ENCODE results near the gene CLHC1. TPM values are rescaled to one million over a fixed set of nuclear protein-coding genes. Genes with fewer than 3 reads are reported as not detected.

CLHC1 gene
- total RNA-seq, 1 experiment from 2014 or later = 10.4 TPM

GRCh38 chr2:55138014-55138881 is 93.8 kb downstream of the CLHC1 start:
- CTCF ChIA-PET = no interaction called here
- peaks cover 10% of the 10 kb centered on the region for H3K36me3 Mint-ChIP-seq (ENCODE audit: insufficient read depth, unreplicated experiment)
- peak overlapping the region; percentile 29 for H3K27ac Mint-ChIP-seq (ENCODE audit: unreplicated experiment)
- peaks cover 60% of the 10 kb centered on the region for H3K4me1 Mint-ChIP-seq (ENCODE audit: low read depth, unreplicated experiment)
- no peaks in the 10 kb centered on the region for H3K9me3 Mint-ChIP-seq (ENCODE audit: low read depth, unreplicated experiment)
- no peaks in the 10 kb centered on the region for H3K27me3 Mint-ChIP-seq (ENCODE audit: unreplicated experiment)
- no peak for TF ChIP-seq CTCF (IDR thresholded peaks at IDR 0.05; ENCODE audit: unreplicated experiment)
- BruUV-seq (replicated peaks) = no TSS peak
- intact Hi-C loops (cut with micrococcal nuclease; ENCODE audit: unreplicated experiment) = no loop called here
- DNase-seq = no peak
- H3K4me3 Mint-ChIP-seq (ENCODE audit: low read depth, unreplicated experiment) = no peak overlapping the region

- no peak for DNase-seq
- TF ChIP-seq CTCF (IDR thresholded peaks at IDR 0.05; ENCODE audit: unreplicated experiment) = no peak
- CTCF ChIA-PET = interaction anchor here (1.1 kb wide), 1 partner anchor 19 kb away, joined by 5 read pairs; no protein-coding TSS in a partner anchor
- BruUV-seq (replicated peaks) = no TSS peak
- Mint-ChIP-seq H3K27ac (ENCODE audit: unreplicated experiment) (no peak overlapping the region), H3K36me3 (ENCODE audit: insufficient read depth, unreplicated experiment) (peaks cover 10% of the 10 kb centered on the region), H3K4me3 (ENCODE audit: low read depth, unreplicated experiment) (no peak overlapping the region), H3K27me3 (ENCODE audit: unreplicated experiment) (no peaks in the 10 kb centered on the region), H3K4me1 (ENCODE audit: low read depth, unreplicated experiment) (peaks cover 56% of the 10 kb centered on the region), H3K9me3 (ENCODE audit: low read depth, unreplicated experiment) (no peaks in the 10 kb centered on the region)
- intact Hi-C loops (cut with micrococcal nuclease; ENCODE audit: unreplicated experiment) = no loop called here
Observed at GRCh38 chr2:55137024-55137958, 94.8 kb downstream of the CLHC1 start.

GRCh38 chr2:55136138-55136541 is 96.0 kb downstream of the CLHC1 start:
- peak; percentile 12 for DNase-seq

More at GRCh38 chr2:55136138-55136541, 96.0 kb downstream of the CLHC1 start:
- Mint-ChIP-seq H3K27me3 (ENCODE audit: unreplicated experiment) (no peaks in the 10 kb centered on the region), H3K9me3 (ENCODE audit: low read depth, unreplicated experiment) (no peaks in the 10 kb centered on the region), H3K4me1 (ENCODE audit: low read depth, unreplicated experiment) (peaks cover 46% of the 10 kb centered on the region), H3K27ac (ENCODE audit: unreplicated experiment) (no peak overlapping the region), H3K36me3 (ENCODE audit: insufficient read depth, unreplicated experiment) (peaks cover 10% of the 10 kb centered on the region), H3K4me3 (ENCODE audit: low read depth, unreplicated experiment) (peak overlapping the region; percentile 39)
- no TSS peak for BruUV-seq (replicated peaks)
- intact Hi-C loops (cut with micrococcal nuclease; ENCODE audit: unreplicated experiment) = no loop called here
- no peak for TF ChIP-seq CTCF (IDR thresholded peaks at IDR 0.05; ENCODE audit: unreplicated experiment)
- CTCF ChIA-PET = interaction anchor here (1.1 kb wide), 1 partner anchor 20 kb away, joined by 5 read pairs; no protein-coding TSS in a partner anchor

All from Calu3 (cell line).